ENCODE measurements around the gene CUX1.

CUX1 gene

GRCh38 chr7:101940830-101941229 lies 123.4 kb downstream of the CUX1 start:
- H3K4me3 ChIP-seq (replicated peaks in 1 of 2; ENCODE audit: low read depth in 2 of 2, low read length in 2 of 2), result no peak overlapping the region
- no peak for DNase-seq (ENCODE audit: low read depth in 2 of 2)
- no peak for TF ChIP-seq CTCF (IDR thresholded peaks at IDR 0.05; ENCODE audit: low read depth, low read length)

- DNase-seq (ENCODE audit: low read depth in 2 of 2), result peak; percentile 74 to 80
- TF ChIP-seq CTCF (IDR thresholded peaks at IDR 0.05; ENCODE audit: low read depth, low read length), result no peak
- no peak overlapping the region for H3K4me3 ChIP-seq (replicated peaks in 1 of 2; ENCODE audit: low read depth in 2 of 2, low read length in 2 of 2)
Measured at GRCh38 chr7:101941481-101942383, 124.3 kb downstream of the CUX1 start.

- DNase-seq (ENCODE audit: low read depth in 2 of 2), result no peak
- no peak for TF ChIP-seq CTCF (IDR thresholded peaks at IDR 0.05; ENCODE audit: low read depth, low read length)
- H3K4me3 ChIP-seq (replicated peaks in 1 of 2; ENCODE audit: low read depth in 2 of 2, low read length in 2 of 2), result no peak overlapping the region
Measured at GRCh38 chr7:101942603-101943210, 125.3 kb downstream of the CUX1 start.

GRCh38 chr7:101943306-101943705 lies 125.9 kb downstream of the CUX1 start:
- DNase-seq (ENCODE audit: low read depth in 2 of 2), result no peak
- H3K4me3 ChIP-seq (replicated peaks in 1 of 2; ENCODE audit: low read depth in 2 of 2, low read length in 2 of 2), result no peak overlapping the region
- no peak for TF ChIP-seq CTCF (IDR thresholded peaks at IDR 0.05; ENCODE audit: low read depth, low read length)

GRCh38 chr7:101943889-101944600 lies 126.6 kb downstream of the CUX1 start:
- no peak for DNase-seq (ENCODE audit: low read depth in 2 of 2)
- TF ChIP-seq CTCF (IDR thresholded peaks at IDR 0.05; ENCODE audit: low read depth, low read length), result no peak
- H3K4me3 ChIP-seq (replicated peaks in 1 of 2; ENCODE audit: low read depth in 2 of 2, low read length in 2 of 2), result no peak overlapping the region

GRCh38 chr7:101944611-101945010 lies 127.2 kb downstream of the CUX1 start:
- TF ChIP-seq CTCF (IDR thresholded peaks at IDR 0.05; ENCODE audit: low read depth, low read length), result no peak
- no peak for DNase-seq (ENCODE audit: low read depth in 2 of 2)
- H3K4me3 ChIP-seq (replicated peaks in 1 of 2; ENCODE audit: low read depth in 2 of 2, low read length in 2 of 2), result no peak overlapping the region

All from cardiac fibroblast (primary cell).